NCI-H1436 (cell line): Measurements from ENCODE around the gene IFT74.

Experiments used
- DNase-seq: peaks from one replicate; lab custom pipeline; 2025; lab: John Stamatoyannopoulos, UW

IFT74 gene

GRCh38 chr9:26974927-26975326, 18.7 kb downstream of the IFT74 start:
- DNase-seq, result no peak

- no peak for DNase-seq
Measured at GRCh38 chr9:26975728-26976707, 19.8 kb downstream of the IFT74 start.

- no peak for DNase-seq
Measured at GRCh38 chr9:26983340-26983739, 27.1 kb downstream of the IFT74 start.

- DNase-seq, result no peak
Measured at GRCh38 chr9:26995810-26996209, 39.6 kb downstream of the IFT74 start.

- no peak for DNase-seq
Measured at GRCh38 chr9:27003426-27004077, 47.3 kb downstream of the IFT74 start.

- no peak for DNase-seq
Measured at GRCh38 chr9:27005491-27005890, 49.3 kb downstream of the IFT74 start, which contains the start of gene LRRC19. LRRC19 (minus strand) TSS chr9:27005672; CDS start chr9:26999694, 5,978 bp downstream.

GRCh38 chr9:27019589-27019988, 63.4 kb downstream of the IFT74 start:
- no peak for DNase-seq

GRCh38 chr9:27022920-27023319, 66.7 kb downstream of the IFT74 start:
- no peak for DNase-seq

GRCh38 chr9:27029186-27029585, 73.0 kb downstream of the IFT74 start:
- no peak for DNase-seq

GRCh38 chr9:27033815-27034403, 77.7 kb downstream of the IFT74 start:
- DNase-seq, result peak; percentile 35

GRCh38 chr9:27037499-27037898, 81.3 kb downstream of the IFT74 start:
- no peak for DNase-seq

- no peak for DNase-seq
Measured at GRCh38 chr9:27041746-27042145, 85.5 kb downstream of the IFT74 start.

- DNase-seq, result no peak
Measured at GRCh38 chr9:27042476-27042875, 86.3 kb downstream of the IFT74 start.

GRCh38 chr9:27043176-27043575, 87.0 kb downstream of the IFT74 start:
- no peak for DNase-seq

- no peak for DNase-seq
Measured at GRCh38 chr9:27047136-27047535, 90.9 kb downstream of the IFT74 start.

- no peak for DNase-seq
Measured at GRCh38 chr9:27053369-27054022, 97.3 kb downstream of the IFT74 start.

- peak; percentile 21 for DNase-seq
Measured at GRCh38 chr9:27054125-27054524, 97.9 kb downstream of the IFT74 start.

- DNase-seq, result no peak
Measured at GRCh38 chr9:27054841-27055240, 98.6 kb downstream of the IFT74 start.

GRCh38 chr9:27059412-27059811, 103.2 kb downstream of the IFT74 start:
- no peak for DNase-seq

GRCh38 chr9:27059907-27060306, 103.7 kb downstream of the IFT74 start:
- DNase-seq, result no peak

GRCh38 chr9:27065288-27065687, 109.1 kb downstream of the IFT74 start:
- DNase-seq, result no peak
